WTC11 (cell line): Measurements from ENCODE around the gene HECW1. TPM values are rescaled to one million over a fixed set of nuclear protein-coding genes. Genes with fewer than 3 reads are reported as not detected.

Experiments used
- ATAC-seq: fragments of 200-7000 bp; cut with Tn5 transposase; 2 replicates; pipeline ENCODE4 v1.10.0; 2021; ENCODE audit warnings: mild to moderate bottlenecking, moderate library complexity
- CTCF ChIA-PET: fragments of 300-600 bp; sonication (Branson Sonifier 250); formaldehyde crosslinking; loops from one replicate; lab custom pipeline; 2021; ENCODE audit warnings: antibody characterized with exemption; lab: Charles Lee
- POLR2A ChIA-PET: fragments of 350-600 bp; sonication (Branson Sonifier 250); formaldehyde crosslinking; loops from one replicate; lab custom pipeline; 2021; ENCODE audit warnings: antibody characterized with exemption; lab: Charles Lee
- DNase-seq: peaks from one replicate; pipeline ENCODE4 v3.0.0; 2021; ENCODE audit warnings: low spot score
- H3K27ac Mint-ChIP-seq: 2 replicates; pipeline ENCODE4 v1.8.0; 2021; ENCODE audit warnings: mixed read lengths
- H3K27me3 Mint-ChIP-seq: 2 replicates; pipeline ENCODE4 v1.8.0; 2021; ENCODE audit warnings: low read depth, mild to moderate bottlenecking, moderate library complexity, mixed read lengths
- H3K36me3 Mint-ChIP-seq: 2 replicates; pipeline ENCODE4 v1.8.0; 2021; ENCODE audit warnings: mixed read lengths
- H3K4me1 Mint-ChIP-seq: 2 replicates; pipeline ENCODE4 v1.8.0; 2022; ENCODE audit warnings: mixed read lengths
- H3K4me3 Mint-ChIP-seq: 2 replicates; pipeline ENCODE4 v1.8.0; 2021; ENCODE audit warnings: mild to moderate bottlenecking, moderate library complexity, mixed read lengths
- H3K9me3 Mint-ChIP-seq: 2 replicates; pipeline ENCODE4 v1.8.0; 2021; ENCODE audit warnings: mixed read lengths
- CBFB ChIP-seq: sonication (generic); formaldehyde crosslinking; IDR thresholded peaks from 2 replicates; pipeline ENCODE4 v1.8.1; 2022; ENCODE audit warnings: mild to moderate bottlenecking, low read depth, missing genetic modification reagents
- ESRRA ChIP-seq: sonication (generic); formaldehyde crosslinking; IDR thresholded peaks from 2 replicates; pipeline ENCODE4 v1.8.1; 2022; ENCODE audit warnings: mild to moderate bottlenecking, missing genetic modification reagents, borderline replicate concordance
- ETV6 ChIP-seq: sonication (generic); formaldehyde crosslinking; IDR thresholded peaks from 2 replicates; pipeline ENCODE4 v1.8.1; 2022; ENCODE audit warnings: mild to moderate bottlenecking, missing genetic modification reagents
- IRF1 ChIP-seq: sonication (generic); formaldehyde crosslinking; IDR thresholded peaks from 2 replicates; pipeline ENCODE4 v1.8.0; 2023; ENCODE audit warnings: missing genetic modification reagents
- JAZF1 ChIP-seq: fragments of 250-450 bp; sonication (Bioruptor Pico); IDR thresholded peaks from 2 replicates; pipeline ENCODE4 v1.9.0; 2021; ENCODE audit warnings: moderate library complexity, mild to moderate bottlenecking, inconsistent platforms
- MLX ChIP-seq: sonication (generic); formaldehyde crosslinking; IDR thresholded peaks from 2 replicates; pipeline ENCODE4 v1.8.1; 2023; ENCODE audit warnings: mild to moderate bottlenecking, missing genetic modification reagents, moderate library complexity
- MXD4 ChIP-seq: fragments of 250-450 bp; sonication (Bioruptor Pico); IDR thresholded peaks from 2 replicates; pipeline ENCODE4 v1.8.0; 2021; ENCODE audit warnings: mild to moderate bottlenecking, moderate library complexity, borderline replicate concordance
- OVOL2 ChIP-seq: fragments of 250-450 bp; sonication (Bioruptor Pico); IDR thresholded peaks from 2 replicates; pipeline ENCODE4 v1.9.0; 2021; ENCODE audit warnings: mild to moderate bottlenecking, borderline replicate concordance
- PRRX2 ChIP-seq: fragments of 250-450 bp; sonication (Bioruptor Pico); IDR thresholded peaks from 2 replicates; pipeline ENCODE4 v1.8.0; 2021; ENCODE audit warnings: mild to moderate bottlenecking
- SMAD4 ChIP-seq: sonication (generic); formaldehyde crosslinking; IDR thresholded peaks from 2 replicates; pipeline ENCODE4 v1.8.0; 2022; ENCODE audit warnings: mild to moderate bottlenecking, missing genetic modification reagents
- ZNF121 ChIP-seq: sonication (generic); formaldehyde crosslinking; IDR thresholded peaks from 2 replicates; pipeline ENCODE4 v1.8.0; 2023; ENCODE audit warnings: missing genetic modification reagents
- total RNA-seq: library from RNA; stranded (reverse); gene quantifications from 3 replicates; pipeline ENCODE4 v1.2.3, GENCODE V29; 2021
- TF ChIP-seq, protein P1 (sequence below): sonication (generic); formaldehyde crosslinking; conservative IDR thresholded peaks from 2 replicates; pipeline ENCODE4 v1.8.1; 2022; ENCODE audit warnings: mild to moderate bottlenecking, missing genetic modification reagents
- TF ChIP-seq, protein P2 (sequence below): fragments of 250-450 bp; sonication (Bioruptor Pico); IDR thresholded peaks from 2 replicates; pipeline ENCODE4 v1.9.0; 2021; ENCODE audit warnings: mild to moderate bottlenecking
- TF ChIP-seq, protein P3 (sequence below): sonication (generic); formaldehyde crosslinking; IDR thresholded peaks from 2 replicates; pipeline ENCODE4 v1.8.1; 2023; ENCODE audit warnings: mild to moderate bottlenecking, moderate library complexity, missing genetic modification reagents
- TF ChIP-seq, protein P4 (sequence below): sonication (generic); formaldehyde crosslinking; IDR thresholded peaks from 2 replicates; pipeline ENCODE4 v1.8.1; 2023; ENCODE audit warnings: mild to moderate bottlenecking, missing genetic modification reagents
- TF ChIP-seq, protein P5 (sequence below): fragments of 250-450 bp; sonication (Bioruptor Pico); IDR thresholded peaks from 2 replicates; pipeline ENCODE4 v1.9.0; 2021; ENCODE audit warnings: mild to moderate bottlenecking, borderline replicate concordance

HECW1 gene
- total RNA-seq, 1 experiment from 2014 or later = 6.1 TPM

GRCh38 chr7:43295429-43295828, 183.0 kb downstream of the HECW1 start:
- TF ChIP-seq, protein P1, sequence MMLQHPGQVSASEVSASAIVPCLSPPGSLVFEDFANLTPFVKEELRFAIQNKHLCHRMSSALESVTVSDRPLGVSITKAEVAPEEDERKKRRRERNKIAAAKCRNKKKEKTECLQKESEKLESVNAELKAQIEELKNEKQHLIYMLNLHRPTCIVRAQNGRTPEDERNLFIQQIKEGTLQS (CRISPR knock-in tag) = no peak
- TF ChIP-seq ZNF121 (CRISPR knock-in tag) (no peak), SMAD4 (CRISPR knock-in tag) (no peak), PRRX2 (CRISPR knock-in tag) (no peak), MLX (no peak), CBFB (no peak), JAZF1 (CRISPR knock-in tag) (no peak), IRF1 (CRISPR knock-in tag) (no peak), ETV6 (CRISPR knock-in tag) (no peak), ESRRA (CRISPR knock-in tag) (no peak), OVOL2 (CRISPR knock-in tag) (no peak), MXD4 (no peak)
- TF ChIP-seq, protein P2, sequence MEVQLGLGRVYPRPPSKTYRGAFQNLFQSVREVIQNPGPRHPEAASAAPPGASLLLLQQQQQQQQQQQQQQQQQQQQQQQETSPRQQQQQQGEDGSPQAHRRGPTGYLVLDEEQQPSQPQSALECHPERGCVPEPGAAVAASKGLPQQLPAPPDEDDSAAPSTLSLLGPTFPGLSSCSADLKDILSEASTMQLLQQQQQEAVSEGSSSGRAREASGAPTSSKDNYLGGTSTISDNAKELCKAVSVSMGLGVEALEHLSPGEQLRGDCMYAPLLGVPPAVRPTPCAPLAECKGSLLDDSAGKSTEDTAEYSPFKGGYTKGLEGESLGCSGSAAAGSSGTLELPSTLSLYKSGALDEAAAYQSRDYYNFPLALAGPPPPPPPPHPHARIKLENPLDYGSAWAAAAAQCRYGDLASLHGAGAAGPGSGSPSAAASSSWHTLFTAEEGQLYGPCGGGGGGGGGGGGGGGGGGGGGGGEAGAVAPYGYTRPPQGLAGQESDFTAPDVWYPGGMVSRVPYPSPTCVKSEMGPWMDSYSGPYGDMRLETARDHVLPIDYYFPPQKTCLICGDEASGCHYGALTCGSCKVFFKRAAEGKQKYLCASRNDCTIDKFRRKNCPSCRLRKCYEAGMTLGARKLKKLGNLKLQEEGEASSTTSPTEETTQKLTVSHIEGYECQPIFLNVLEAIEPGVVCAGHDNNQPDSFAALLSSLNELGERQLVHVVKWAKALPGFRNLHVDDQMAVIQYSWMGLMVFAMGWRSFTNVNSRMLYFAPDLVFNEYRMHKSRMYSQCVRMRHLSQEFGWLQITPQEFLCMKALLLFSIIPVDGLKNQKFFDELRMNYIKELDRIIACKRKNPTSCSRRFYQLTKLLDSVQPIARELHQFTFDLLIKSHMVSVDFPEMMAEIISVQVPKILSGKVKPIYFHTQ (CRISPR knock-in tag) = no peak
- TF ChIP-seq, protein P3, sequence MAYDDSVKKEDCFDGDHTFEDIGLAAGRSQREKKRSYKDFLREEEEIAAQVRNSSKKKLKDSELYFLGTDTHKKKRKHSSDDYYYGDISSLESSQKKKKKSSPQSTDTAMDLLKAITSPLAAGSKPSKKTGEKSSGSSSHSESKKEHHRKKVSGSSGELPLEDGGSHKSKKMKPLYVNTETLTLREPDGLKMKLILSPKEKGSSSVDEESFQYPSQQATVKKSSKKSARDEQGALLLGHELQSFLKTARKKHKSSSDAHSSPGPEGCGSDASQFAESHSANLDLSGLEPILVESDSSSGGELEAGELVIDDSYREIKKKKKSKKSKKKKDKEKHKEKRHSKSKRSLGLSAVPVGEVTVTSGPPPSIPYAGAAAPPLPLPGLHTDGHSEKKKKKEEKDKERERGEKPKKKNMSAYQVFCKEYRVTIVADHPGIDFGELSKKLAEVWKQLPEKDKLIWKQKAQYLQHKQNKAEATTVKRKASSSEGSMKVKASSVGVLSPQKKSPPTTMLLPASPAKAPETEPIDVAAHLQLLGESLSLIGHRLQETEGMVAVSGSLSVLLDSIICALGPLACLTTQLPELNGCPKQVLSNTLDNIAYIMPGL (CRISPR knock-in tag) = no peak
- TF ChIP-seq, protein P4, sequence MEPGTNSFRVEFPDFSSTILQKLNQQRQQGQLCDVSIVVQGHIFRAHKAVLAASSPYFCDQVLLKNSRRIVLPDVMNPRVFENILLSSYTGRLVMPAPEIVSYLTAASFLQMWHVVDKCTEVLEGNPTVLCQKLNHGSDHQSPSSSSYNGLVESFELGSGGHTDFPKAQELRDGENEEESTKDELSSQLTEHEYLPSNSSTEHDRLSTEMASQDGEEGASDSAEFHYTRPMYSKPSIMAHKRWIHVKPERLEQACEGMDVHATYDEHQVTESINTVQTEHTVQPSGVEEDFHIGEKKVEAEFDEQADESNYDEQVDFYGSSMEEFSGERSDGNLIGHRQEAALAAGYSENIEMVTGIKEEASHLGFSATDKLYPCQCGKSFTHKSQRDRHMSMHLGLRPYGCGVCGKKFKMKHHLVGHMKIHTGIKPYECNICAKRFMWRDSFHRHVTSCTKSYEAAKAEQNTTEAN = no peak
- TF ChIP-seq, protein P5, sequence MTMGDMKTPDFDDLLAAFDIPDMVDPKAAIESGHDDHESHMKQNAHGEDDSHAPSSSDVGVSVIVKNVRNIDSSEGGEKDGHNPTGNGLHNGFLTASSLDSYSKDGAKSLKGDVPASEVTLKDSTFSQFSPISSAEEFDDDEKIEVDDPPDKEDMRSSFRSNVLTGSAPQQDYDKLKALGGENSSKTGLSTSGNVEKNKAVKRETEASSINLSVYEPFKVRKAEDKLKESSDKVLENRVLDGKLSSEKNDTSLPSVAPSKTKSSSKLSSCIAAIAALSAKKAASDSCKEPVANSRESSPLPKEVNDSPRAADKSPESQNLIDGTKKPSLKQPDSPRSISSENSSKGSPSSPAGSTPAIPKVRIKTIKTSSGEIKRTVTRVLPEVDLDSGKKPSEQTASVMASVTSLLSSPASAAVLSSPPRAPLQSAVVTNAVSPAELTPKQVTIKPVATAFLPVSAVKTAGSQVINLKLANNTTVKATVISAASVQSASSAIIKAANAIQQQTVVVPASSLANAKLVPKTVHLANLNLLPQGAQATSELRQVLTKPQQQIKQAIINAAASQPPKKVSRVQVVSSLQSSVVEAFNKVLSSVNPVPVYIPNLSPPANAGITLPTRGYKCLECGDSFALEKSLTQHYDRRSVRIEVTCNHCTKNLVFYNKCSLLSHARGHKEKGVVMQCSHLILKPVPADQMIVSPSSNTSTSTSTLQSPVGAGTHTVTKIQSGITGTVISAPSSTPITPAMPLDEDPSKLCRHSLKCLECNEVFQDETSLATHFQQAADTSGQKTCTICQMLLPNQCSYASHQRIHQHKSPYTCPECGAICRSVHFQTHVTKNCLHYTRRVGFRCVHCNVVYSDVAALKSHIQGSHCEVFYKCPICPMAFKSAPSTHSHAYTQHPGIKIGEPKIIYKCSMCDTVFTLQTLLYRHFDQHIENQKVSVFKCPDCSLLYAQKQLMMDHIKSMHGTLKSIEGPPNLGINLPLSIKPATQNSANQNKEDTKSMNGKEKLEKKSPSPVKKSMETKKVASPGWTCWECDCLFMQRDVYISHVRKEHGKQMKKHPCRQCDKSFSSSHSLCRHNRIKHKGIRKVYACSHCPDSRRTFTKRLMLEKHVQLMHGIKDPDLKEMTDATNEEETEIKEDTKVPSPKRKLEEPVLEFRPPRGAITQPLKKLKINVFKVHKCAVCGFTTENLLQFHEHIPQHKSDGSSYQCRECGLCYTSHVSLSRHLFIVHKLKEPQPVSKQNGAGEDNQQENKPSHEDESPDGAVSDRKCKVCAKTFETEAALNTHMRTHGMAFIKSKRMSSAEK (CRISPR knock-in tag) = no peak
- no peaks in the 10 kb centered on the region; the same call in 1 of the 2 replicates for H3K27me3 Mint-ChIP-seq
- ChIA-PET POLR2A (no interaction called here), CTCF (interaction anchor here (0.6 to 2.4 kb wide), 6 partner anchors 10 to 354 kb away, joined by 3 to 5 read pairs (median 4); no protein-coding TSS in a partner anchor)
- peaks cover 65% of the 10 kb centered on the region for H3K4me1 Mint-ChIP-seq
- H3K36me3 Mint-ChIP-seq = peaks cover 16% of the 10 kb centered on the region
- peak; percentile 29 for ATAC-seq
- peak overlapping the region; percentile 35; the same call in 1 of the 2 replicates for H3K4me3 Mint-ChIP-seq
- H3K27ac Mint-ChIP-seq = peak overlapping the region; percentile 80
- peak; percentile 47 for DNase-seq
- H3K9me3 Mint-ChIP-seq = peaks cover 10% of the 10 kb centered on the region
